HepG2 (cell line): Measurements from ENCODE around the gene DUSP7. TPM values are rescaled to one million over a fixed set of nuclear protein-coding genes. Genes with fewer than 3 reads are reported as not detected.

Experiments
- ATF2 ChIP-seq: sonication (generic); formaldehyde crosslinking; IDR thresholded peaks from 2 replicates; pipeline ENCODE4 v1.4.0; 2020; ENCODE audit warnings: missing genetic modification reagents
- BORCS8-MEF2B ChIP-seq: sonication (generic); formaldehyde crosslinking; IDR thresholded peaks from 2 replicates; pipeline ENCODE4 v1.8.0; 2022; ENCODE audit warnings: mild to moderate bottlenecking, missing genetic modification reagents
- CBX5 ChIP-seq: sonication (generic); formaldehyde crosslinking; IDR thresholded peaks from 2 replicates; pipeline ENCODE4 v1.4.0; 2020; ENCODE audit warnings: missing genetic modification reagents, borderline replicate concordance
- CERS6 ChIP-seq: sonication (generic); formaldehyde crosslinking; IDR thresholded peaks from 2 replicates; pipeline ENCODE4 v1.5.0; 2020; ENCODE audit warnings: missing genetic modification reagents
- CHD4 ChIP-seq: fragments of 200-600 bp; sonication (generic); IDR thresholded peaks from 2 replicates; pipeline ENCODE4 v1.7.0; 2017; ENCODE audit warnings: mild to moderate bottlenecking, low read length, borderline replicate concordance
- CREB3 ChIP-seq: sonication (generic); formaldehyde crosslinking; IDR thresholded peaks from 2 replicates; pipeline ENCODE4 v1.5.0; 2020; ENCODE audit warnings: missing genetic modification reagents
- DR1 ChIP-seq: sonication (generic); formaldehyde crosslinking; IDR thresholded peaks from 2 replicates; pipeline ENCODE4 v1.8.0; 2021; ENCODE audit warnings: mild to moderate bottlenecking, missing genetic modification reagents, inconsistent platforms
- FIP1L1 ChIP-seq: fragments of 200-400 bp; formaldehyde crosslinking; IDR thresholded peaks from 2 replicates; pipeline ENCODE4 v1.6.1; 2018; ENCODE audit warnings: low read depth, mild to moderate bottlenecking, low read length, moderate library complexity, borderline replicate concordance; ENCODE audit not compliant: insufficient read depth
- HHEX ChIP-seq: IDR thresholded peaks from 2 replicates; pipeline ENCODE4 v1.6.1; 2016; ENCODE audit warnings: control low read depth
- IRF1 ChIP-seq: sonication (generic); formaldehyde crosslinking; IDR thresholded peaks from 2 replicates; pipeline ENCODE4 v1.4.0; 2020; ENCODE audit warnings: low read depth, mild to moderate bottlenecking, missing genetic modification reagents
- KLF12 ChIP-seq: sonication (generic); formaldehyde crosslinking; IDR thresholded peaks from 2 replicates; pipeline ENCODE4 v1.4.0; 2020; ENCODE audit warnings: missing genetic modification reagents, borderline replicate concordance
- MIER3 ChIP-seq: IDR thresholded peaks from 2 replicates; pipeline ENCODE4 v1.6.1; 2016; ENCODE audit warnings: missing compliant biosample characterization, borderline replicate concordance
- MTF2 ChIP-seq: sonication (generic); formaldehyde crosslinking; IDR thresholded peaks from 2 replicates; pipeline ENCODE4 v1.5.0; 2020; ENCODE audit warnings: missing genetic modification reagents, borderline replicate concordance
- PBX3 ChIP-seq: sonication (generic); formaldehyde crosslinking; IDR thresholded peaks from 2 replicates; pipeline ENCODE4 v1.8.1; 2023; ENCODE audit warnings: missing genetic modification reagents, inconsistent platforms, borderline replicate concordance
- RNF2 ChIP-seq: fragments of 450-650 bp; conservative IDR thresholded peaks from 2 replicates; pipeline ENCODE4 v1.6.1; 2016; ENCODE audit warnings: low read depth
- ZBTB38 ChIP-seq: sonication (generic); formaldehyde crosslinking; IDR thresholded peaks from 2 replicates; pipeline ENCODE4 v1.5.1; 2020; ENCODE audit warnings: mild to moderate bottlenecking, missing genetic modification reagents
- ZFP37 ChIP-seq: sonication (generic); formaldehyde crosslinking; IDR thresholded peaks from 2 replicates; pipeline ENCODE4 v1.4.0; 2020; ENCODE audit warnings: missing genetic modification reagents, borderline replicate concordance
- ZNF609 ChIP-seq: sonication (generic); formaldehyde crosslinking; IDR thresholded peaks from 2 replicates; pipeline ENCODE4 v1.4.0; 2020; ENCODE audit warnings: mild to moderate bottlenecking, missing genetic modification reagents, borderline replicate concordance
- polyA plus RNA-seq, 8 experiments: library from polyadenylated mRNA; depleted of rRNA in 3 of 8; stranded (reverse) in 7 of 8; unstranded in 1 of 8; fragments of >200 nt; fragmentation: Illumina TruSeq in 4 of 8; extraction: Trizol in 4 of 8; gene quantifications; 2 replicates each; pipeline versions ENCODE4 v1.2.1 to v1.2.3, GENCODE V29; 2011 to 2016; ENCODE audit warnings: low read depth in 4 of 8, missing spikeins in 1 of 8, mixed read lengths in 1 of 8; ENCODE audit not compliant: insufficient read depth in 1 of 8
- total RNA-seq, 5 experiments: library from RNA; depleted of rRNA; stranded (reverse); fragments of >200 nt; fragmentation: Illumina TruSeq; extraction: Trizol; gene quantifications; 2 replicates each; pipeline ENCODE4 v1.2.3, GENCODE V29; 2016; ENCODE audit warnings: low read depth in 1 of 5

DUSP7 gene
- total and polyA plus RNA-seq, 2 of the 13 experiments (the other 11 are each of a cell fraction or from before 2014, with no cell fraction given) = 6.6 to 8.8 TPM

- TF ChIP-seq ZNF609 (CRISPR knock-in tag) (no peak), FIP1L1 (no peak), DR1 (peak; percentile 67; the same call in 1 of the 2 replicates), CERS6 (CRISPR knock-in tag) (no peak), HHEX (CRISPR knock-in tag) (no peak), RNF2 (no peak), CREB3 (CRISPR knock-in tag) (no peak), CBX5 (CRISPR knock-in tag) (no peak), KLF12 (CRISPR knock-in tag) (no peak; the same call in 1 of the 2 replicates), ZFP37 (CRISPR knock-in tag) (no peak; the same call in 1 of the 2 replicates), ATF2 (CRISPR knock-in tag) (no peak), PBX3 (CRISPR knock-in tag) (no peak), MIER3 (no peak), BORCS8-MEF2B (CRISPR knock-in tag) (0 out of 2 replicates have a peak, but pooled peaks have one; percentile 40), CHD4 (0 out of 2 replicates have a peak, but pooled peaks have one; percentile 70), IRF1 (CRISPR knock-in tag) (no peak), MTF2 (CRISPR knock-in tag) (no peak), ZBTB38 (CRISPR knock-in tag) (0 out of 2 replicates have a peak, but pooled peaks have one; percentile 52)
These were observed 819 bp upstream of the DUSP7 start (continued) for GRCh38 chr3:52056968-52057811.
